Panc1 (cell line): ENCODE data around the gene NCR3LG1. TPM values are rescaled to one million over a fixed set of nuclear protein-coding genes. Genes with fewer than 3 reads are reported as not detected.

Source experiments
- ATAC-seq: fragments of 200-7000 bp; cut with Tn5 transposase; 2 replicates; pipeline ENCODE4 v1.9.1; 2020; ENCODE audit warnings: mild to moderate bottlenecking, moderate library complexity
- BruUV-seq: library from RNA; stranded (reverse); fragments of 400-500 nt; replicated peaks from 2 replicates; lab custom pipeline; 2021; lab: Mats Ljungman, UMichigan
- CTCF ChIA-PET: fragments of 300-600 bp; sonication (Branson Sonifier 250); formaldehyde crosslinking; loops from one replicate; lab custom pipeline; 2022; ENCODE audit warnings: antibody characterized with exemption; lab: Charles Lee
- POLR2A ChIA-PET: fragments of 300-600 bp; sonication (Branson Sonifier 250); formaldehyde crosslinking; loops from one replicate; lab custom pipeline; 2022; ENCODE audit warnings: antibody characterized with exemption; lab: Charles Lee
- DNase-seq: peaks from one replicate; pipeline ENCODE4 v3.0.0-alpha.2; 2010; ENCODE audit warnings: low read depth, low spot score
- H3K27ac ChIP-seq: 2 replicates; pipeline ENCODE4 v1.5.1; 2011; ENCODE audit warnings: mild to moderate bottlenecking, low read length, inconsistent platforms
- H3K27me3 ChIP-seq: fragments of 200-500 bp; sonication (Bioruptor generic); 2 replicates; pipeline ENCODE4 v1.6.0; 2014; ENCODE audit warnings: low read length, inconsistent platforms; ENCODE audit not compliant: control insufficient read depth, insufficient read depth
- H3K36me3 ChIP-seq: fragments of 200-500 bp; sonication (Bioruptor generic); 2 replicates; pipeline ENCODE4 v1.5.1; 2014; ENCODE audit warnings: inconsistent platforms, mild to moderate bottlenecking, low read length, moderate library complexity; ENCODE audit not compliant: control insufficient read depth, insufficient read depth
- H3K4me1 ChIP-seq: 2 replicates; pipeline ENCODE4 v1.5.1; 2011; ENCODE audit warnings: inconsistent platforms, mild to moderate bottlenecking, low read length, moderate library complexity; ENCODE audit not compliant: control insufficient read depth, insufficient read depth
- H3K4me3 ChIP-seq, 2 experiments: 2 replicates each; pipeline ENCODE4 v1.5.1; 2011 to 2012; ENCODE audit warnings: low read depth in 2 of 2, low read length in 2 of 2, mild to moderate bottlenecking in 2 of 2, inconsistent platforms in 1 of 2, moderate library complexity in 1 of 2
- H3K9me3 ChIP-seq: fragments of 200-500 bp; sonication (Bioruptor generic); 2 replicates; pipeline ENCODE4 v1.5.1; 2014; ENCODE audit warnings: low read depth, mild to moderate bottlenecking, inconsistent platforms, low read length, moderate library complexity; ENCODE audit not compliant: control insufficient read depth, insufficient read depth
- CTCF ChIP-seq: fragments of 450-650 bp; IDR thresholded peaks from 2 replicates; pipeline ENCODE4 v1.5.1; 2017; ENCODE audit warnings: mild to moderate bottlenecking
- POLR2AphosphoS5 ChIP-seq: IDR thresholded peaks from 2 replicates; pipeline ENCODE4 v1.6.1; 2012; ENCODE audit warnings: mild to moderate bottlenecking, low read depth, low read length, moderate library complexity
- REST ChIP-seq, 2 experiments: IDR thresholded peaks; 2 replicates each; pipeline ENCODE4 v1.6.1; 2011 to 2012; ENCODE audit warnings: low read depth in 2 of 2, control low read depth in 1 of 2, low read length in 1 of 2, mild to moderate bottlenecking in 1 of 2, moderate library complexity in 1 of 2; ENCODE audit not compliant: insufficient read depth in 1 of 2
- SIN3A ChIP-seq: IDR thresholded peaks from 2 replicates; pipeline ENCODE4 v1.6.1; 2012; ENCODE audit warnings: low read depth, mild to moderate bottlenecking, low read length, moderate library complexity, borderline replicate concordance; ENCODE audit not compliant: insufficient read depth
- TCF7L2 ChIP-seq: IDR thresholded peaks from 2 replicates; pipeline ENCODE4 v1.6.1; 2011; ENCODE audit warnings: mild to moderate bottlenecking, low read depth, low read length, inconsistent platforms
- in situ Hi-C: cut with HindIII; loops from 2 replicates; pipeline ENCODE4 v1.10.0; 2016; ENCODE audit warnings: low sequenced_read_pairs, low pct_unique_long_range_greater_than_20kb
- intact Hi-C: fragments of 100-400 bp; cut with micrococcal nuclease; formaldehyde crosslinking; loops from one replicate; pipeline ENCODE4 v1.10.0; 2022; ENCODE audit not compliant: unreplicated experiment
- total RNA-seq: library from RNA; stranded (reverse); gene quantifications from one replicate; pipeline ENCODE4 v1.2.1, GENCODE V29; 2021; ENCODE audit not compliant: unreplicated experiment

Gene NCR3LG1
- total RNA-seq, 1 experiment from 2014 or later, result 8.6 TPM

GRCh38 chr11:17401841-17402240 lies 50.2 kb downstream of the NCR3LG1 start:
- CTCF ChIA-PET, result no interaction called here
- no peak for ATAC-seq
- TF ChIP-seq TCF7L2, result no peak
- no peak for TF ChIP-seq POLR2AphosphoS5
- TF ChIP-seq REST (IDR thresholded peaks at IDR 0.05; ENCODE audit: insufficient read depth in 1 of 2, low read depth in 2 of 2, low read length in 1 of 2), result no peak
- TF ChIP-seq CTCF, result no peak
- no peak for TF ChIP-seq SIN3A
- intact Hi-C loops, result no loop called here
- peaks cover 6% of the 10 kb centered on the region; the same call in 1 of the 2 replicates for H3K4me1 ChIP-seq
- no TSS peak for BruUV-seq
- H3K27me3 ChIP-seq, result no peaks in the 10 kb centered on the region
- no peak overlapping the region for H3K27ac ChIP-seq
- no peaks in the 10 kb centered on the region for H3K36me3 ChIP-seq
- POLR2A ChIA-PET, result no interaction called here
- in situ Hi-C loops, result no loop called here
- H3K4me3 ChIP-seq, result no peak overlapping the region
- DNase-seq, result no peak
- no peaks in the 10 kb centered on the region for H3K9me3 ChIP-seq

DNA sequence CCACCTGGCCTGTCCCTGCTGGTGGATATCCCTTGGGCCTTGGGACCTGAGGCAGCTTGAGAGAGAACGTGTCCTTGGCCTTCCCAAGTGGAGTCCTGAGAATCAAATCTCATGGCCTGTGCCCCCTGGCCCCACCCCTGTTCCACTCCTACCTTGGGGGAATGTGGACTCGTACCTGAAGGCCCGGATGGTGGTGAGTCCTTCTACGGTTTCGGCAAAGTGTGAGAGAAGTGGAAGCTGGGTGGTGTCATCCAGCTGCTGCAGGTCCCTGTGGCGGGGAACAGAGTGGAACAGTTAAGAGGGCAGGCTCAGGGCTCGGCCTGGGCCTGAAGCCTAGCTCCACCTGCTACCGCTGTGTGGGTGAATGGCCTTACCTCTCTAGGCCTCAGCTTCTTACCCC lies 50.9 kb downstream of the NCR3LG1 start:
- ChIA-PET POLR2A (no interaction called here), CTCF (no interaction called here)
- ATAC-seq (no peak), DNase-seq (no peak)
- Histone ChIP-seq H3K27me3 (no peaks in the 10 kb centered on the region), H3K4me1 (peaks cover 6% of the 10 kb centered on the region; the same call in 1 of the 2 replicates), H3K9me3 (no peaks in the 10 kb centered on the region), H3K27ac (no peak overlapping the region), H3K36me3 (no peaks in the 10 kb centered on the region), H3K4me3 (no peak overlapping the region)
- no TSS peak for BruUV-seq
- TF ChIP-seq TCF7L2 (no peak), SIN3A (no peak), POLR2AphosphoS5 (no peak)
- intact Hi-C loops, result no loop called here
- in situ Hi-C loops, result no loop called here

DNA sequence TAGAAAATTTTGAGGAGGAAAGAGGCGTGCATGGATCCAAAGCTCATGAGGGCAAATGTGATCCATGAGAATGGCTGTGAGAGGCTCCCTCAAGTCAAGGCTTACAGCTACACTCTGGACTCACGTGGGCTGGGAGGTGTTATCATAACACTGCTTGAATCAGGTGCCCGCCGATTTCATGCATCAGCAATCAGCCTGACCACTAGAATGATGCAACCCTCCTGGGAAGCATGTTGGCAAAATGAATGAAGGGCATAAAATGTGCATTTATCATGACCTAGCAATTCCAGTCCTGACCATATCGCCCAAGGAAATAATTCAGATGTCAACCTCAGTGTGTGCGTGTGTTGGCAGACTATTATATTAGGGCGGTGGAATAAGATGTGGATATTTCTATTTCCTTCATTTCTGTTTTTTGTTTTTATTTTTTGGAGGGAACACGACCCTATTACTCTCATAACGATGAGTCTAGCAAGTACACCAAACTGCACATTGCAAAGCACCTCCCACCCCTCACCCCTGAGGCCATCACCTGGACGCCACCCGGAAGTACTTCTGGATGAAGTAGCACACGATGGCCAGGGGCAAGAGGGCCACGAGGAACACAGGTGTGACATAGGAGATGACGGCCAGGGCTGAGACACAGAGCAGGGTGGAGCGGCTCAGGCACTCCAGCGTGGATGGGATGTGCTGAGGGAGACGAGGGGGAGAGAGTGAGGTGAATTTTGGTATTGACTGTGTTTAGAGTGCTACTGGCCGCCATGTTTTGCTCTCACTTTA lies 52.6 kb downstream of the NCR3LG1 start:
- H3K36me3 ChIP-seq, result no peaks in the 10 kb centered on the region
- no peaks in the 10 kb centered on the region for H3K27me3 ChIP-seq
- H3K4me1 ChIP-seq, result peaks cover 6% of the 10 kb centered on the region; the same call in 1 of the 2 replicates
- no peak overlapping the region for H3K27ac ChIP-seq
- ChIA-PET CTCF (no interaction called here), POLR2A (no interaction called here)
- ATAC-seq, result no peak
- TF ChIP-seq TCF7L2 (no peak), CTCF (no peak), POLR2AphosphoS5 (no peak), REST (IDR thresholded peaks at IDR 0.05; ENCODE audit: insufficient read depth in 1 of 2, low read depth in 2 of 2, low read length in 1 of 2) (no peak), SIN3A (no peak)
- in situ Hi-C loops (no loop called here), intact Hi-C loops (no loop called here)
- H3K4me3 ChIP-seq, result no peak overlapping the region
- H3K9me3 ChIP-seq, result no peaks in the 10 kb centered on the region
- no TSS peak for BruUV-seq
- no peak for DNase-seq
